Psoas muscle (tissue), 8 donors: ENCODE data around the gene AHNAK. TPM values are rescaled to one million over a fixed set of nuclear protein-coding genes. Genes with fewer than 3 reads are reported as not detected.

Experiments used
- ATAC-seq, 4 donors: fragments of 200-7000 bp; cut with Tn5 transposase; one replicate each; pipeline ENCODE4 v1.9.1; 2020; ENCODE audit warnings: moderate library complexity in 3 of 4, mild to moderate bottlenecking in 2 of 4
- DNase-seq, 2 donors: peaks; one replicate each; pipeline ENCODE4 v3.0.0-alpha.2; 2020
- H3K27ac ChIP-seq: fragments of 200-600 bp; one replicate; pipeline ENCODE4 v1.8.0; 2022
- H3K27me3 ChIP-seq, 3 donors: fragments of 200-600 bp in 1 of 3; one replicate each; pipeline versions ENCODE4 v1.6.1 to v1.8.0; 2013 to 2022; ENCODE audit warnings: low read length in 2 of 3, mild to moderate bottlenecking in 2 of 3, moderate library complexity in 1 of 3; ENCODE audit not compliant: insufficient read depth in 3 of 3
- H3K36me3 ChIP-seq, 2 donors: fragments of 200-600 bp in 1 of 2; one replicate each; pipeline versions ENCODE4 v1.6.1 to v1.8.0; 2013 to 2022; ENCODE audit warnings: low read depth in 1 of 2, mild to moderate bottlenecking in 1 of 2, moderate library complexity in 1 of 2; ENCODE audit not compliant: insufficient read depth in 1 of 2
- H3K4me1 ChIP-seq: fragments of 200-600 bp; one replicate; pipeline ENCODE4 v1.8.0; 2022
- H3K4me3 ChIP-seq: fragments of 200-600 bp; one replicate; pipeline ENCODE4 v1.8.0; 2022; ENCODE audit warnings: mild to moderate bottlenecking
- H3K9me3 ChIP-seq: fragments of 200-600 bp; one replicate; pipeline ENCODE4 v1.8.0; 2022
- CTCF ChIP-seq: fragments of 200-600 bp; IDR thresholded peaks from one replicate; pipeline ENCODE4 v1.8.0; 2022; ENCODE audit warnings: antibody characterized with exemption
- WGBS, 3 donors: extraction: QIAGEN DNeasy Blood & Tissue Kit; methylation state at CpG; one replicate each; pipeline versions ENCODE4 v1.1.6 to v1.1.7; 2013; 5-methylcytosine and 5-hydroxymethylcytosine counted together
- intact Hi-C, 2 donors: fragments of 100-400 bp; cut with DNase I; formaldehyde crosslinking; loops; one replicate each; pipeline versions ENCODE4 v1.11.0 to v1.14.2; 2022
- polyA plus RNA-seq, 3 donors: library from polyadenylated mRNA; stranded (reverse); fragments of 200-250 nt; gene quantifications; one replicate each; pipeline ENCODE4 v1.2.3, GENCODE V29; 2013
- total RNA-seq, 4 donors: library from RNA; stranded (reverse); fragmentation: NEBNext Ultra II Directional in 2 of 4; extraction: Animal tissue kit (Norgen Biotek cat#: 25700) in 2 of 4; gene quantifications; one replicate each; pipeline versions ENCODE4 v1.2.1 to v1.2.4, GENCODE V29; 2021 to 2023
- donor health status: healthy with polysubstance abuse.
- donor health status: DM: no; HTN: no; CAD: no; lungs with moderate emphysema.
- donor health status: Bipolar disorder and iron deficiency.
- donor health status: healthy.
- donor health status: DM: yes; HTN: yes; CAD: no.
- donor health status: DM: no; HTN: no; CAD: no.
- donor health status: DM: no; HTN: no; CAD: no.
- donor health status: DM: yes; HTN: yes; CAD: no.

Gene AHNAK
- total and polyA plus RNA-seq, 7 donors, result 93.5 to 679 (median 376) TPM

DNA sequence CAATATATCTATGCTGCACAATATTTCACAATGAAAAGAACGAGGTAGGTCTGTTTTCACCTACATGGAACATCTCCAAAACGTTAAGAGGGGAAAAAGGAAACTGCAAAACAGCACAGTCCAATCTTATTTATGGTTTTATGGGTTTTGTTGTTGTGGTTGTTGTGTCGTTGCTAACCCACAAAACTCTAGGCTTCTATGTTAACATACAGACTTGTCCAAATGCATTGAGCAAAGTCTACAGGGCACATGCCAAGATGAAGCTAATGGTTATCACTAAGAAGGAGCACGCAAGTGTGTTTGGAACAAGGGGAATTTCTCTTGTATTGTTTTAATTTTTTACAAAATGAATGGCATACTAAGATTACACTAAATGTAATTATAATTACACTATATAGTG lies 48.6 kb downstream of the AHNAK start:
- no peaks in the 10 kb centered on the region for H3K36me3 ChIP-seq
- no peaks in the 10 kb centered on the region for H3K9me3 ChIP-seq
- ATAC-seq (no peak), DNase-seq (no peak)
- peaks cover 54% of the 10 kb centered on the region for H3K4me1 ChIP-seq
- WGBS, 3 donors, result 85 to 88% (median 85%) methylated on average over 4 of the region's 4 CpGs
- no peaks in the 10 kb centered on the region for H3K27me3 ChIP-seq
- no peak for TF ChIP-seq CTCF
- H3K27ac ChIP-seq, result peak overlapping the region; percentile 83
- intact Hi-C loops, result loop anchor here in 1 of 2 donors (5.0 kb wide), 1 partner anchor 59 kb away; no protein-coding TSS in a partner anchor
- no peak overlapping the region for H3K4me3 ChIP-seq

GRCh38 chr11:62497132-62497801 lies 49.3 kb downstream of the AHNAK start:
- ATAC-seq, result peak; percentile 83 to 89 (median 86)
- no peak overlapping the region for H3K4me3 ChIP-seq
- intact Hi-C loops, result loop anchor here in 1 of 2 donors (5.0 kb wide), 1 partner anchor 60 kb away; no protein-coding TSS in a partner anchor
- peak; percentile 57 for TF ChIP-seq CTCF
- peaks cover 46% of the 10 kb centered on the region for H3K4me1 ChIP-seq
- H3K27me3 ChIP-seq, result no peaks in the 10 kb centered on the region
- DNase-seq, result no peak
- peak overlapping the region; percentile 83 for H3K27ac ChIP-seq
- H3K36me3 ChIP-seq, result no peaks in the 10 kb centered on the region
- WGBS, 3 donors, result 61 to 72% (median 62%) methylated on average over 7 of the region's 7 CpGs
- H3K9me3 ChIP-seq, result no peaks in the 10 kb centered on the region

- Histone ChIP-seq H3K4me1 (peaks cover 40% of the 10 kb centered on the region), H3K9me3 (no peaks in the 10 kb centered on the region), H3K27ac (peak overlapping the region; percentile 83), H3K27me3 (no peaks in the 10 kb centered on the region), H3K4me3 (no peak overlapping the region), H3K36me3 (no peaks in the 10 kb centered on the region)
- TF ChIP-seq CTCF, result no peak
- WGBS, 3 donors, result 97 to 99% (median 97%) methylated on average over 6 of the region's 6 CpGs
- intact Hi-C loops, result loop anchor here in 1 of 2 donors (5.0 kb wide), 1 partner anchor 61 kb away; no protein-coding TSS in a partner anchor
- no peak for DNase-seq
- ATAC-seq, result no peak
Measured at GRCh38 chr11:62496676-62497075, 49.9 kb downstream of the AHNAK start.

DNA sequence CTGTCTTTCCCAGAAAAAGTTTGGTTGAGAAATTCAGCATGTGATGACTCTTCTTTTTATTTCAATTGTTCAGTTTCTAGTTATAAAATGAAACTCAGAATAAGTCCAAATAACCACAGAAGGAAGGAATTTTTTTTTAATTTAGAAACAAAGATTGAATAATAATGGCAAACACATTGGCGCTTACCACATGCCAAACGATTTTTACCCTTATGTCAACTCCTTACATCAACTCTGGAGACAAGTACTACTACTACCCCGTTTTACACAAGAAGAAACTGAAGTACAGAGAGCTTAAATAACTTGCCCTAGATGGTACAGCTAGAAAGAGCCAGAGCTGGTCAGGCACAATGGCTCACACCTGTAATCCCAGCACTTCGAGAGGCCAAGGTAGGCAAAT lies 52.4 kb downstream of the AHNAK start:
- DNase-seq (no peak), ATAC-seq (no peak)
- no peak for TF ChIP-seq CTCF
- Histone ChIP-seq H3K27me3 (no peaks in the 10 kb centered on the region), H3K4me1 (peaks cover 16% of the 10 kb centered on the region), H3K36me3 (no peaks in the 10 kb centered on the region), H3K4me3 (no peak overlapping the region), H3K9me3 (no peaks in the 10 kb centered on the region), H3K27ac (no peak overlapping the region)
- intact Hi-C loops, result no loop called here
- 85 to 91% (median 86%) methylated on average over 4 of the region's 4 CpGs for WGBS, 3 donors

DNA sequence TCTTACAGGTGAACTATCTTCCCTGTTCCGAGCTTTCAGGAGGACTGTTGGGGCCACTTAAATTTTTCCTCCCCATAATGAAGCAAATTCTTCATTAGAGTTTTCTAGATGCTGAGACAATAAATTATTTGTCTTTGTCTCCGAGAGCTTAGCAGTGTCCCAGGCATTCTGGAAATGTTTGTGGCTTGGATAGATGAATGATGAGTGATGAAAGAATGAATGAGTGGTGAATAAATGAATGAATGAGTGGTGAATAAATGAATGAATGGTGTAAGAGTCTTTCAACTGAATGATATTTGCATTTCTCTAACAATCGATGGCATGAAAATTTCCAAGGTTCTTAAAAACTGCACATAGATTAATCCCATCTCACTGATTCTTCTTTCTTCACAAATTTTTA lies 52.8 kb downstream of the AHNAK start:
- H3K27ac ChIP-seq, result no peak overlapping the region
- H3K36me3 ChIP-seq, result no peaks in the 10 kb centered on the region
- intact Hi-C loops, result no loop called here
- H3K4me1 ChIP-seq, result peaks cover 13% of the 10 kb centered on the region
- no peaks in the 10 kb centered on the region for H3K27me3 ChIP-seq
- 96 to 98% (median 98%) methylated on average over 3 of the region's 3 CpGs for WGBS, 3 donors
- H3K9me3 ChIP-seq, result no peaks in the 10 kb centered on the region
- no peak overlapping the region for H3K4me3 ChIP-seq
- TF ChIP-seq CTCF, result no peak
- ATAC-seq, result no peak
- no peak for DNase-seq
